ENCODE measurements around the gene CISD1. TPM values are rescaled to one million over a fixed set of nuclear protein-coding genes. Genes with fewer than 3 reads are reported as not detected.
"Not testable (repeated sequence)": the region's sequence is repeated elsewhere in the genome, so short reads cannot be mapped to it uniquely, and the experiment has no call there.

CISD1 gene
- total RNA-seq, 4 donors from 2014 or later = 30.8 to 46.3 (median 33.0) TPM

DNA sequence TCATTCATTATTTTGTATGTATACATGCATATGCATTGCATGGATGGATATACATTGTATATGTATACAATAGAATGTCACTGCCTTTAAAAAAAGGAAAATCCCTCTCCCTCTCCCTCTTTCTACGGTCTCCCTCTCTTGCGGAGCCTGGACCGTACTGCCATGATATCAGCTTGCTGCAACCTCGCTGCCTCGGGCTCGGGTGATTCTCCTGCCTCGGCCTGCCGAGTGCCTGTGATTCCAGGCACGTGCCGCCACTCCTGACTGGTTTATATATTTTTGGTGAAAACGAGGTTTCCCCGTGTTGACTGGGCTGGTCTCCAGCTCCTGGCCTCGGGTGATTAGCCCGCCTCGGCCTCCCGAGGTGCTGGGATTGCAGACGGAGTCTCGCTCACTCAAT, 25.7 kb upstream of the CISD1 start:
- no peak for DNase-seq (ENCODE audit: extremely low spot score)
- Histone ChIP-seq H3K27ac (replicated peaks in 1 of 4) (no peak overlapping the region), H3K36me3 (no peaks in the 10 kb centered on the region), H3K4me3 (no peak overlapping the region), H3K4me1 (no peaks in the 10 kb centered on the region), H3K27me3 (no peaks in the 10 kb centered on the region), H3K9me3 (no peaks in the 10 kb centered on the region)
- intact Hi-C loops (cut with DNase I) = no loop called here
- over 99% methylated on average over 13 of the region's 18 CpGs for WGBS
- TF ChIP-seq POLR2A (IDR thresholded peaks at IDR 0.05; ENCODE audit: low read depth) (no peak), EP300 (IDR thresholded peaks at IDR 0.05) (no peak)
- TF ChIP-seq, protein P1, sequence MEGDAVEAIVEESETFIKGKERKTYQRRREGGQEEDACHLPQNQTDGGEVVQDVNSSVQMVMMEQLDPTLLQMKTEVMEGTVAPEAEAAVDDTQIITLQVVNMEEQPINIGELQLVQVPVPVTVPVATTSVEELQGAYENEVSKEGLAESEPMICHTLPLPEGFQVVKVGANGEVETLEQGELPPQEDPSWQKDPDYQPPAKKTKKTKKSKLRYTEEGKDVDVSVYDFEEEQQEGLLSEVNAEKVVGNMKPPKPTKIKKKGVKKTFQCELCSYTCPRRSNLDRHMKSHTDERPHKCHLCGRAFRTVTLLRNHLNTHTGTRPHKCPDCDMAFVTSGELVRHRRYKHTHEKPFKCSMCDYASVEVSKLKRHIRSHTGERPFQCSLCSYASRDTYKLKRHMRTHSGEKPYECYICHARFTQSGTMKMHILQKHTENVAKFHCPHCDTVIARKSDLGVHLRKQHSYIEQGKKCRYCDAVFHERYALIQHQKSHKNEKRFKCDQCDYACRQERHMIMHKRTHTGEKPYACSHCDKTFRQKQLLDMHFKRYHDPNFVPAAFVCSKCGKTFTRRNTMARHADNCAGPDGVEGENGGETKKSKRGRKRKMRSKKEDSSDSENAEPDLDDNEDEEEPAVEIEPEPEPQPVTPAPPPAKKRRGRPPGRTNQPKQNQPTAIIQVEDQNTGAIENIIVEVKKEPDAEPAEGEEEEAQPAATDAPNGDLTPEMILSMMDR (IDR thresholded peaks at IDR 0.05) = no peak

DNA sequence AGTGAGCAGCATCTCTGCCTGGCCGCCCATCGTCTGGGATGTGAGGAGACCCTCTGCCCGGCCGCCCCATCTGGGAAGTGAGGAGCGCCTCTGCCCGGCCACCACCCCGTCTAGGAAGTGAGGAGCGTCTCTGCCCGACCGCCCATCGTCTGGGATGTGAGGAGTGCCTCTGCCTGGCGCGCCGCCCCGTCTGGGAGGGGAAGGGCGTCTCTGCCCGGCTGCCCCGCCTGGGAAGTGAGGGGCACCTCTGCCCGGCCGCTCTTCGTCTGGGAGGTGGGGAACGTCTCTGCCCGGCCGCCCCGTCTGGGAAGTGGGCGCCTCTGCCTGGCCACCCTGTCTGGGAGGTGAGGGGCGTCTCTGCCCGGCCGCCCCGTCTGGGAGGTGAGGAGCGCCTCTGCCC, 25.2 kb upstream of the CISD1 start:
- H3K27me3 ChIP-seq; DNase-seq (ENCODE audit: extremely low spot score); H3K36me3 ChIP-seq; intact Hi-C loops (cut with DNase I); H3K4me3 ChIP-seq; H3K27ac ChIP-seq (replicated peaks in 1 of 4); H3K4me1 ChIP-seq; H3K9me3 ChIP-seq: not testable (repeated sequence)
- WGBS = 97% methylated on average over 28 of the region's 31 CpGs

DNA sequence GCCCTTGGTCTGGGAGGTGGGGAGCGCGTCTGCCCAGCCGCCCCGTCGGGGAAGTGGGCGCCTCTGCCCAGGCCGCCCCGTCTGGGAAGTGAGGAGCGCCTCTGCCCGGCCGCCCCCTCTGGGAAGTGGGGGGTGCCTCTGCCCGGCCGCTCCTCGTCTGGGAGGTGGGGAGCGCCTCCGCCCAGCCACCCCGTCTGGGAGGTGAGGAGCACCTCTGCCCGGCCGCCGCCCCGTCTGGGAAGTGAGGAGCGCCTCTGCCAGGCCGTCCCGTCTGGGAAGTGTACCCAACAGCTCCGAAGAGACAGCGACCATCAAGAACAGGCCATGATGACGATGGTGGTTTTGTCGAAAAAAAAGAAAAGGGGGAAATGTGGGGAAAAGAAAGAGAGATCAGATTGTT, 24.7 kb upstream of the CISD1 start:
- WGBS = 95% methylated on average over 8 of the region's 28 CpGs
- H3K27ac ChIP-seq (replicated peaks in 1 of 4); H3K36me3 ChIP-seq; H3K4me1 ChIP-seq; H3K9me3 ChIP-seq; H3K27me3 ChIP-seq; DNase-seq (ENCODE audit: extremely low spot score); intact Hi-C loops (cut with DNase I); H3K4me3 ChIP-seq: not testable (repeated sequence)

DNA sequence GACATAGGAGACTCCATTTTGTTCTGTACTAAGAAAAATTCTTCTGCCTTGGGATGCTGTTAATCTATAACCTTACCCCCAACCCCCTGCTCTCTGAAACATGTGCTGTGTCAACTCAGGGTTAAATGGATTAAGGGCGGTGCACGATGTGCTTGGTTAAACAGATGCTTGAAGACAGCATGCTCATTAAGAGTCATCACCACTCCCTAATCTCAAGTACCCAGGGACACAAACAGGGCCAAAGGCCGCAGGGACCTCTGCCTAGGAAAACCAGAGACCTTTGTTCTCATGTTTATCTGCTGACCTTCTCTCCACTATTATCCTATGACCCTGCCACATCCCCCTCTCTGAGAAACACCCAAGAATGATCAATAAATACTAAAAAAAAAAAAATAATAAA, 24.3 kb upstream of the CISD1 start:
- H3K36me3 ChIP-seq; DNase-seq (ENCODE audit: extremely low spot score); H3K9me3 ChIP-seq; H3K4me3 ChIP-seq; H3K27ac ChIP-seq (replicated peaks in 1 of 4); H3K4me1 ChIP-seq; H3K27me3 ChIP-seq; intact Hi-C loops (cut with DNase I): not testable (repeated sequence)
- WGBS = 89% methylated on average over 3 of the region's 3 CpGs

DNA sequence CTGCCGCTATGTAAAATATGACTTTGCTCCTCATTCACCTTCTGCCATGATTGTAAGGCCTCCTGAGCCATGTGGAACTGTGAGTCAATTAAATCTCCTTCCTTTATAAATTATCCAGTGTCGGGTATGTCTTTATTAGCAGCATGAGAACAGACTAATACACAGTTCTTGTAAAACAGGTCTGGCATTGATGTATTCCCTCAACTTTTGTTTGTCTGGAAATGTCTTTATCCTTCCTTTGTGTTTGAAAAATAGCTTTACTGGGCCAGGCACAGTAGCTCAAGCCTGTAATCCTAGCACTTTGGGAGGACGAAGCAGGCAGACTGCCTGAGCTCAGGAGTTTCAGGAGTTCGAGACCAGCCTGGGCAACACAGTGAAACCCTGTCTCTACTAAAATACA, 15.8 kb upstream of the CISD1 start:
- no peaks in the 10 kb centered on the region for H3K9me3 ChIP-seq
- H3K36me3 ChIP-seq = no peaks in the 10 kb centered on the region
- no peak overlapping the region for H3K4me3 ChIP-seq
- H3K27me3 ChIP-seq = no peaks in the 10 kb centered on the region
- DNase-seq (ENCODE audit: extremely low spot score) = no peak
- WGBS = 77% methylated on average over 4 of the region's 4 CpGs
- TF ChIP-seq, protein P1 (IDR thresholded peaks at IDR 0.05) = no peak
- TF ChIP-seq POLR2A (IDR thresholded peaks at IDR 0.05; ENCODE audit: low read depth) (no peak), POLR2AphosphoS5 (IDR thresholded peaks at IDR 0.05) (no peak), EP300 (IDR thresholded peaks at IDR 0.05) (no peak)
- H3K27ac ChIP-seq (replicated peaks in 1 of 4) = no peak overlapping the region
- intact Hi-C loops (cut with DNase I) = no loop called here
- H3K4me1 ChIP-seq = no peaks in the 10 kb centered on the region

DNA sequence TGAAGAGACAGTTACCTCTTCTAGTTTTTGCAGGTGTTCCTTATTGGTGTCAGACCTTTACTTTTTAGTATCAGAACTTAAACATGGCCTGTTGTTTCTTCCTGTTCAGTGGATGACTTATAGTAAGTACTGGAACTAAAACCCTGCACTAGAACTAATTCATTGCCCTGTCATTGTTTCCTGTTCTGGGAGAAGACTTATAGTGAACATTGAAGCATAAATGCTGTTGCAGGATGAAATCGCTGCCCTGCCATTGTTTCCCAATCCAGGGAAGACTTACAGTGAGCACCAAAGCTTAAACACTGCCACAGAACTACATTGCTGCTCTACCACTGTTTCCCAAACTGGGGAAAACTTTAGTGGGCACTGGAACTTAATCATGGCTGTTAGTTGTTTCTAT, 14.3 kb upstream of the CISD1 start:
- Histone ChIP-seq H3K9me3 (no peaks in the 10 kb centered on the region), H3K36me3 (no peaks in the 10 kb centered on the region), H3K4me3 (no peak overlapping the region), H3K4me1 (no peaks in the 10 kb centered on the region), H3K27ac (replicated peaks in 1 of 4) (no peak overlapping the region), H3K27me3 (no peaks in the 10 kb centered on the region)
- 31% methylated on average over 1 of the region's 1 CpG for WGBS
- intact Hi-C loops (cut with DNase I) = no loop called here
- no peak for DNase-seq (ENCODE audit: extremely low spot score)
- TF ChIP-seq, protein P1 (IDR thresholded peaks at IDR 0.05) = no peak
- no peak for TF ChIP-seq POLR2AphosphoS5 (IDR thresholded peaks at IDR 0.05)
- TF ChIP-seq POLR2A (IDR thresholded peaks at IDR 0.05; ENCODE audit: low read depth) = no peak
- no peak for TF ChIP-seq EP300 (IDR thresholded peaks at IDR 0.05)

DNA sequence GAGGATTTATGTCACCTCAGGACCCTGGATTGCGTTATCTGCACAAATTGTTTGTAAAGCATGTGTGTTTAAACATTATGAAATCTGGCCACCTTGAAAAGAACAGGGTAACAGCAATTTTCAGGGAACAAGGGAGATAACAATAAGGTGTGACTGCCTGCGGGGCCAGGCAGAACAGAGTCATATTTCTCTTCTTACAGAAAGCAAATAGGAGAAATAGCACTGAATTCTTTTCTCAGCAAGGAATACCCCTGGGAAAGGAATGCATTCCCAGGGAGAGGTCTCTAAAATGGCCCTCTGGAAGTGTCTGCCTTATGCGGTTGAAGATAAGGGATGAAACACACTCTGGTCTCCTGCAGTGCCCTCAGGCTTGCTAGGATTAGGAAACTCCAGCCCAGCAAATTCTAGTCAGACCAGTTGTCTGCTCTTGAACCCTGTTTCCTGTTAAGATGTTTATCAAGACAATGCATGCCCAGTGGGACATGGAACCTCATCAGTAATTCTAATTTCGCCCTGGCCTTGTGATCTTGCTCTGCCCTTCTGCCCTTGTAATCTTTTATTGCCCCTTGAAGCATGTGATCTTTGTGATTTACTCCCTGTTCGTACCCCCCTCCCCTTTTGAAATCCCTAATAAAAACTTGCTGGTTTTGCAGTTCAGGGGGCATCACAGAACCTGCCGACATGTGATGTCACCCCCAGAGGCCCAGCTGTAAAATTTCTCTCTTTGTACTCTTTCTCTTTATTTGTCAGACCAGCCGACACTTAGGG, 12.8 kb upstream of the CISD1 start:
- H3K27me3 ChIP-seq; H3K4me1 ChIP-seq; H3K27ac ChIP-seq (replicated peaks in 1 of 4); H3K4me3 ChIP-seq; H3K9me3 ChIP-seq; H3K36me3 ChIP-seq; DNase-seq (ENCODE audit: extremely low spot score); intact Hi-C loops (cut with DNase I): not testable (repeated sequence)
- 96% methylated on average over 7 of the region's 7 CpGs for WGBS
